Cardiac fibroblast (primary cell): ENCODE data around the gene CDH23.

ENCODE experiments used
- DNase-seq, 2 donors: peaks; one replicate each; pipeline versions ENCODE4 v3.0.0 to v3.0.0-alpha.2; 2010; ENCODE audit warnings: low read depth in 2 of 2
- H3K4me3 ChIP-seq, 2 donors: replicated peaks in 1 of 2; 1 replicate in 1 of 2; 2 replicates in 1 of 2; pipeline ENCODE4 v1.5.1; 2011; ENCODE audit warnings: low read depth in 2 of 2, low read length in 2 of 2, mild to moderate bottlenecking in 2 of 2, moderate library complexity in 1 of 2
- CTCF ChIP-seq: IDR thresholded peaks from one replicate; pipeline ENCODE4 v1.5.1; 2011; ENCODE audit warnings: low read depth, mild to moderate bottlenecking, low read length, inconsistent platforms

The CDH23 gene

GRCh38 chr10:71374481-71375233 lies 22.1 kb upstream of the CDH23 start:
- TF ChIP-seq CTCF = no peak
- no peak for DNase-seq
- H3K4me3 ChIP-seq = no peak overlapping the region

- H3K4me3 ChIP-seq = no peak overlapping the region
- no peak for TF ChIP-seq CTCF
- no peak for DNase-seq
These were observed 20.8 kb upstream of the CDH23 start for GRCh38 chr10:71375952-71376351.

- no peak for TF ChIP-seq CTCF
- no peak for DNase-seq
- H3K4me3 ChIP-seq = no peak overlapping the region
These were observed 18.2 kb upstream of the CDH23 start for GRCh38 chr10:71378336-71379117.

- DNase-seq = no peak
- no peak for TF ChIP-seq CTCF
These were observed 17.5 kb upstream of the CDH23 start for GRCh38 chr10:71379118-71379766.

GRCh38 chr10:71380841-71381240 lies 15.9 kb upstream of the CDH23 start:
- no peak overlapping the region for H3K4me3 ChIP-seq
- DNase-seq = no peak
- TF ChIP-seq CTCF = no peak

More at GRCh38 chr10:71379118-71379766, 17.5 kb upstream of the CDH23 start:
- H3K4me3 ChIP-seq = no peak overlapping the region

GRCh38 chr10:71381611-71382010 lies 15.1 kb upstream of the CDH23 start:
- no peak for DNase-seq
- no peak for TF ChIP-seq CTCF

More at GRCh38 chr10:71381611-71382010, 15.1 kb upstream of the CDH23 start:
- H3K4me3 ChIP-seq = no peak overlapping the region
